D721Med (cell line): ENCODE data around the gene OLAH.

Experiments used
- DNase-seq: peaks from one replicate; pipeline ENCODE4 v3.0.0; 2011; ENCODE audit warnings: low spot score; ENCODE audit not compliant: insufficient read length
- FAIRE-seq: peaks from 2 replicates; lab custom pipeline; 2011; peaks lifted over from hg19 to GRCh38; lab: Jason Lieb, UNC
- TF ChIP-seq, protein P1 (sequence below): IDR thresholded peaks from 2 replicates; pipeline ENCODE4 v1.5.1; 2012; ENCODE audit warnings: mild to moderate bottlenecking, control low read depth; ENCODE audit not compliant: insufficient read depth; ENCODE audit errors: missing control alignments

The OLAH gene

DNA sequence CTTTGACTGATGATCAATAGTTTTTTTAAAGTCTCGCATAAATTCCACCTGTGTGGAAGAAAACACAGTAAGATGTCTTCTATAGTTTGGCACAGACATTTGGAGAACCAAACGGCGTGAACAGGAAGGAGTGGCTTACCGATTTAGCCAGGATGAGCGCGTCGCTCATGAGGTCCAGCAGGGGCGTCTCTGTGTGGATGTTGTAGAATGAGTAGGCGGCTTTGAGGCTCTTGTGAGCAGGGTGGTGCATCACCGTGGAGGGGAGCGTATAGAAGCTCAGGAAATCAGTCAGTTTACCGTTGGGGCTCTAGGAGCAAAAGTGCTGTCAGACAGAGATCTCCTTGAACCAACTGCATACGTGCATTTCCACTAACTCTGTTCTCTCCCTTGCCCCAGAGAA, 68.9 kb downstream of the OLAH start:
- no peak for FAIRE-seq
- TF ChIP-seq, protein P1, sequence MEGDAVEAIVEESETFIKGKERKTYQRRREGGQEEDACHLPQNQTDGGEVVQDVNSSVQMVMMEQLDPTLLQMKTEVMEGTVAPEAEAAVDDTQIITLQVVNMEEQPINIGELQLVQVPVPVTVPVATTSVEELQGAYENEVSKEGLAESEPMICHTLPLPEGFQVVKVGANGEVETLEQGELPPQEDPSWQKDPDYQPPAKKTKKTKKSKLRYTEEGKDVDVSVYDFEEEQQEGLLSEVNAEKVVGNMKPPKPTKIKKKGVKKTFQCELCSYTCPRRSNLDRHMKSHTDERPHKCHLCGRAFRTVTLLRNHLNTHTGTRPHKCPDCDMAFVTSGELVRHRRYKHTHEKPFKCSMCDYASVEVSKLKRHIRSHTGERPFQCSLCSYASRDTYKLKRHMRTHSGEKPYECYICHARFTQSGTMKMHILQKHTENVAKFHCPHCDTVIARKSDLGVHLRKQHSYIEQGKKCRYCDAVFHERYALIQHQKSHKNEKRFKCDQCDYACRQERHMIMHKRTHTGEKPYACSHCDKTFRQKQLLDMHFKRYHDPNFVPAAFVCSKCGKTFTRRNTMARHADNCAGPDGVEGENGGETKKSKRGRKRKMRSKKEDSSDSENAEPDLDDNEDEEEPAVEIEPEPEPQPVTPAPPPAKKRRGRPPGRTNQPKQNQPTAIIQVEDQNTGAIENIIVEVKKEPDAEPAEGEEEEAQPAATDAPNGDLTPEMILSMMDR: no peak
- no peak for DNase-seq

DNA sequence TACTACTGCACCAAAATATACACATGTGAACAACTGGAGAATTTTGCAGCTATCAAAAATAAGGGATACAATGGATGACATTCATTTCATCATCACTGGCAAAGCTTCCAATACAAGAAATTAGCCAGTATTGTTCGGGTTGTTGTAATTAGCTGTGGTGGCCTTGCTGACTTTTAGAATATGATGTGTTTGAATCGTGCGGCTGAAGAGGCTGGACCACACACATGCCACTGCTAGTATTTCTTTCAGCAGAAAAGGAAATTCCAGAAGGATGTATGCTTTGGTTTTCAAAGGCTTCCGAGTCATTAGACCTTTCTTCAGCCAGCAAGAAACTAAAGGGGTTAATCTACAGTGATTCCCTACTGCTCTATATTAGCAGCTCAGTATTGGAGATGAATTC, 70.0 kb downstream of the OLAH start:
- TF ChIP-seq, protein P1: no peak
- FAIRE-seq (no peak), DNase-seq (no peak)

DNA sequence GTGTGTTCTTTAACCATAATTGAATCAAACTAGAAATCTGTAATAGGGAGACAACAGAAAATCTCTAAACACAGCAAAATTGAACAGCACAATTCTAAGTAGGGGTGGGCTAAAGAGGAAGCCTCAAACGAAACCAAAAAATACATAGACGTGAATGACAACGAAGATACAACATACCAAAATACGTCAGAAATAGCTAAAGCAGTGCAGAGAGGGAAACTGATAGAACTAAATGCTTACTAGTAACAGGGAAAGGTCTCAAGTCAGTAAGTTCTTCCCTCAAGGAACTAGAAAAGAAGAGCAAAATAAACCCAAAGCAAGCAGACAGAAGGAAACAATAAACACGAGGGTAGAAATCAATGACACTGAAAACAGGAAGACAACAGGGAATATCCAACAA, 72.5 kb downstream of the OLAH start:
- TF ChIP-seq, protein P1: no peak
- FAIRE-seq (no peak), DNase-seq (no peak)

DNA sequence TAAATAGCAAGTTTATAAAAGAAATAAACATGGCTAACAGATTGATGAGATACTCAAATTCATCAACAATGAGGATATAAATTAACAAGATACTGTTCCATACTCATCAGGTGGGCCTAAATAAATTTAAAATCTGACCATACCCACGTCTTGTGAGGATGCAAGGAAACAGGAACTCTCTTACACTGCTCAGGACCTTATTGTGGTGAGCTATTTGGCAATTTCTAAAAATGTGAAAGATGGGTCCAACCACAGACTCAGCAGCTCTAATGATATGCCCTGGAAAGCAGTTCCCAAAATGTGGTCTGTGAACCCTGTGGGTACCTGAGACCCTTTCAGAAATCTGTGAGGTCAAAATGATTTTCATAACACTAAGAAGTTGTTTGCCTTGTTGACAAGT, 74.9 kb downstream of the OLAH start:
- FAIRE-seq (no peak), DNase-seq (no peak)
- TF ChIP-seq, protein P1: no peak

DNA sequence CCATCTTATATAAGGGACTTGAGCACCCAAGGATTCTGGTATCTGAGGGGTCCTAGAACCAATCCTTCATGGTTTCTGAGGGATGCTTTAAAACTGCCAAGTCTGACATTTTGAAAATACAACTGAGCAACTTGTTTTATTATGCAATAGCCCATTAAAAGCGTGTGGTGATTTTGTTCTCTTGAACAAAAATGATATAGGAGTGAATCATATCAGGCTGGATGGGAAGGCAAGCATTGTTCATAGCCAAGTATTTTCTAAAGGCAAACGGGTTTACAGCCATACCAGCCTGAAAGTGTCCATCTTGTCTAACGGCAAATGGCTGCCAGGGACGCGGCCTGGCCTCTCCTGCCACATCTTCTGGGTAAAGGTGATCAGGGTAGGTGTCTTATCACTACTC, 76.8 kb downstream of the OLAH start:
- TF ChIP-seq, protein P1: no peak
- FAIRE-seq (no peak), DNase-seq (no peak)

DNA sequence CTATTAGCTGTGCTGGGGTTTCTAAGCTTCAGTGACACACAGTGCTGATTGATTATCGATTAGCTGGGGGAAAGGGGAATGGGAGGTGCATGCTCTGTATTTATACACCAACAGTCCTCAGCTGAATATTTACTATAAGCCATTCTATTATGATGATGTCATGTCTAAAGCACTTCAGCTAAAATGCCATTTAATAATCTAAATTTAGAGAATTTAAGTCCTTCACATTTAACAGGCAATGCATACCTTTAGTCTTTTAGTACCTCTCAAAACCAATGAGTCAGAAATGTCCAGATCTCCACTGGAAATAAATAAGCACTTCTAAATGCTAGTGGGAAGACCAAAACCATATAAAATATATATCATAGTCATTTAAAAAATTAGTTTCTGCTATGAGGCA, 78.0 kb downstream of the OLAH start:
- TF ChIP-seq, protein P1: no peak

DNA sequence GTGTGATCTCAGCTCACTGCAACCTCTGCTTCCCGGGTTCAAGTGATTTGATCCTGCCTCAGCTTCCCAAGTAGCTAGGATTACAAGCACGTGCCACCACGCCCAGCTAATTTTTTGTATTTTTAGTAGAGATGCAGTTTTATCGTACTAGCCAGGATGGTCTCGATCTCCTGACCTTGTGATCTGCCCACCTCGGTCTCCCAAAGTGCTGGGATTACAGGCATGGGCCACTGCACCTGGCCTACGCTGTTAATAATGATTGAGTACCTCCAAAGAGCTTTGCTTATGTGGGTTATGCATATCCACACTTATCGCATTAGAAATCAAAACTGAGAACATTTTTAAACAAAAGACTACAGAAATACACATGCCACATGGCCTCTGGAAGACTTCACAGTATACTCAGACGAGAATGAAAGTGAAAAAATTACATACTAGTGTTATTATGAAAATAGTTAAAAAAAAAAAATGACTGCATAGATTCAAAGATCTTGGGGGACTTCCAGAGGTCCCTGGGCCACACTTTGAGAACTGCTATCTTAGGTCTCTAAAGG, 78.8 kb downstream of the OLAH start:
- no peak for FAIRE-seq
- no peak for DNase-seq
- TF ChIP-seq, protein P1: no peak

More for the DNA sequence above, 78.0 kb downstream of the OLAH start:
- FAIRE-seq (no peak), DNase-seq (no peak)
